SK-N-SH treated with all-trans-retinoic acid at 6 μM for 48 hours (cell line): Measurements from ENCODE around the gene FFAR3.

Experiments
- BACH2 ChIP-seq: fragments of 250-450 bp; sonication (Bioruptor Pico); IDR thresholded peaks from 2 replicates; pipeline ENCODE4 v1.9.0; 2021; ENCODE audit warnings: mild to moderate bottlenecking, borderline replicate concordance
- CREB5 ChIP-seq: fragments of 250-450 bp; sonication (Bioruptor Pico); IDR thresholded peaks from 2 replicates; pipeline ENCODE4 v1.5.1; 2020; ENCODE audit warnings: low read depth, mild to moderate bottlenecking, moderate library complexity
- ESRRG ChIP-seq: fragments of 250-450 bp; sonication (Bioruptor Pico); IDR thresholded peaks from 2 replicates; pipeline ENCODE4 v1.6.1; 2021; ENCODE audit warnings: mild to moderate bottlenecking
- GLIS3 ChIP-seq: fragments of 250-450 bp; sonication (Bioruptor Pico); IDR thresholded peaks from 2 replicates; pipeline ENCODE4 v1.5.0; 2020; ENCODE audit warnings: mild to moderate bottlenecking, moderate library complexity
- PATZ1 ChIP-seq: fragments of 250-450 bp; sonication (Bioruptor Pico); IDR thresholded peaks from 2 replicates; pipeline ENCODE4 v1.8.0; 2020; ENCODE audit warnings: mild to moderate bottlenecking, moderate library complexity, borderline replicate concordance
- ZFP30 ChIP-seq: fragments of 450-650 bp; formaldehyde crosslinking; IDR thresholded peaks from 2 replicates; pipeline ENCODE4 v1.5.0; 2022; ENCODE audit warnings: mild to moderate bottlenecking, moderate library complexity
- ZNF565 ChIP-seq: fragments of 450-650 bp; formaldehyde crosslinking; conservative IDR thresholded peaks from 2 replicates; pipeline ENCODE4 v1.5.0; 2020; ENCODE audit warnings: low read depth, mild to moderate bottlenecking, moderate library complexity

- TF ChIP-seq ZNF565 (CRISPR knock-in tag) (no peak), GLIS3 (CRISPR knock-in tag) (no peak), PATZ1 (CRISPR knock-in tag) (no peak), CREB5 (CRISPR knock-in tag) (no peak), ESRRG (no peak), ZFP30 (CRISPR knock-in tag) (no peak), BACH2 (CRISPR knock-in tag) (no peak)
Measured at GRCh38 chr19:35322014-35322413, 36.2 kb upstream of the FFAR3 start.
